WERI-Rb-1 (cell line): Measurements from ENCODE around the gene NRGN.

Experiments used
- DNase-seq: peaks from one replicate; pipeline ENCODE4 v3.0.0-alpha.2; 2020
- H3K27ac ChIP-seq: fragments of 250-450 bp; sonication (Bioruptor Pico); 2 replicates; pipeline ENCODE4 v1.5.1; 2020; ENCODE audit warnings: mild to moderate bottlenecking, moderate library complexity
- H3K27me3 ChIP-seq: fragments of 250-450 bp; sonication (Bioruptor Pico); 2 replicates; pipeline ENCODE4 v1.5.1; 2021; ENCODE audit warnings: mild to moderate bottlenecking, low read depth, moderate library complexity; ENCODE audit not compliant: insufficient read depth, severe bottlenecking
- H3K36me3 ChIP-seq: fragments of 250-450 bp; sonication (Bioruptor Pico); 2 replicates; pipeline ENCODE4 v1.5.1; 2020; ENCODE audit warnings: mild to moderate bottlenecking, moderate library complexity
- H3K4me3 ChIP-seq: 2 replicates; pipeline ENCODE4 v1.5.1; 2011; ENCODE audit warnings: low read depth, mild to moderate bottlenecking, control low read depth, low read length
- H3K9me3 ChIP-seq: fragments of 250-450 bp; sonication (Bioruptor Pico); 2 replicates; pipeline ENCODE4 v1.5.1; 2021; ENCODE audit warnings: mild to moderate bottlenecking, moderate library complexity; ENCODE audit not compliant: severe bottlenecking
- CTCF ChIP-seq: IDR thresholded peaks from 2 replicates; pipeline ENCODE4 v1.5.1; 2011; ENCODE audit warnings: low read depth, mild to moderate bottlenecking, control low read depth, inconsistent platforms, low read length

Gene NRGN

GRCh38 chr11:124739479-124740276 is at the start of gene NRGN:
TSS of gene NRGN (plus strand) at chr11:124739942. CDS start at chr11:124740085, 143 bp downstream.
- peak within 1 kb of the TSS; percentile 67 for H3K4me3 ChIP-seq
- DNase-seq, result peak; percentile 95
- H3K27ac ChIP-seq, result peak within 1 kb of the TSS; percentile 36
- no peak for TF ChIP-seq CTCF
- no peaks in the 10 kb centered on the region for H3K9me3 ChIP-seq
- no peaks in the 10 kb centered on the region for H3K36me3 ChIP-seq
- no peaks in the 10 kb centered on the region for H3K27me3 ChIP-seq

DNA sequence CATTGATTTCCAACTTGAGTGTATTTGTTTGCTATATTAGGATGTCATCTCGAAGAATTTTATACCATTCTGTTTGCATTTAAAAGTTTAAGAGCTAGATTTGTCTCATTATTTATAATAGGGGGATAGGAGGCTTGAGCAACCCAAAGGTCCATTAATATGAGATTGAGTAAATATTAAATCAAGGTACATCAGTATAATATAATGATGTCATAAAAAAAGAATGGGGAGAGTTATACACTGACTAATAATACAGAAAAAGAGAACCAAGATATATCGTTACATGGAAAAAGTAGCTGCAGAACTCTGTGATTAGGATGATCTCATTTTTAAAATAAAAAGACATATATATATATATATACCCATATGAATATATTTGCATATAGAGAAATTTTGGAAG is 46.6 kb upstream of the NRGN start:
- no peak for TF ChIP-seq CTCF
- no peak for DNase-seq
- Histone ChIP-seq H3K36me3 (no peaks in the 10 kb centered on the region; the same call in 1 of the 2 replicates), H3K27me3 (no peaks in the 10 kb centered on the region), H3K4me3 (no peak overlapping the region), H3K27ac (no peak overlapping the region), H3K9me3 (no peaks in the 10 kb centered on the region)

- no peaks in the 10 kb centered on the region for H3K27me3 ChIP-seq
- no peaks in the 10 kb centered on the region; the same call in 1 of the 2 replicates for H3K36me3 ChIP-seq
- H3K27ac ChIP-seq, result no peak overlapping the region
- H3K4me3 ChIP-seq, result no peak overlapping the region
- DNase-seq, result no peak
- H3K9me3 ChIP-seq, result no peaks in the 10 kb centered on the region
- TF ChIP-seq CTCF, result no peak
Measured at GRCh38 chr11:124699547-124699946, 40.2 kb upstream of the NRGN start.

DNA sequence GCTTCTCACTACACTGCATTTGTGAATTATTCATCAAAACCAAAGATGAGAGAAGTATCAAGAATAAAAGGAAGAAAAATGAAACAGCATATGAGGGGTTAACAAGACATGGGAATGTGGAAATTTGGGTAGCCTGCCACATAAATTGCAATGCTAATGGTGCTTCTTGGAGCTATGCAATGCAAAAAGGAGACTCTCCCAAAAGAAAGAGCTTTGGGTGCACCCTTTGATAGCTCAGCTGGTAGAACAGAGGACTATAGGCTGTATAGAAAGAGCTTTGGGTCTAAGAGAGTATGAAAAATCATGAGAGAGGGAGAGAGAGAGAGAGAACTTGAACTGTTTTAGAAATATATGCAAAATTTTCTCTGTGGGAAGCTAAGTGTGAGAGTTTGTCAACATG is 39.7 kb upstream of the NRGN start:
- DNase-seq, result no peak
- H3K4me3 ChIP-seq, result no peak overlapping the region
- no peaks in the 10 kb centered on the region; the same call in 1 of the 2 replicates for H3K36me3 ChIP-seq
- no peak overlapping the region for H3K27ac ChIP-seq
- no peak for TF ChIP-seq CTCF
- H3K27me3 ChIP-seq, result no peaks in the 10 kb centered on the region
- no peaks in the 10 kb centered on the region for H3K9me3 ChIP-seq

- no peak for DNase-seq
- Histone ChIP-seq H3K27me3 (no peaks in the 10 kb centered on the region), H3K27ac (no peak overlapping the region), H3K36me3 (no peaks in the 10 kb centered on the region), H3K9me3 (no peaks in the 10 kb centered on the region), H3K4me3 (no peak overlapping the region)
- TF ChIP-seq CTCF, result no peak
Measured at GRCh38 chr11:124707829-124708228, 31.9 kb upstream of the NRGN start.

- H3K27ac ChIP-seq, result no peak overlapping the region
- H3K27me3 ChIP-seq, result no peaks in the 10 kb centered on the region
- no peak for DNase-seq
- H3K36me3 ChIP-seq, result no peaks in the 10 kb centered on the region
- no peaks in the 10 kb centered on the region for H3K9me3 ChIP-seq
- no peak for TF ChIP-seq CTCF
- H3K4me3 ChIP-seq, result no peak overlapping the region
Measured at GRCh38 chr11:124712392-124712791, 27.4 kb upstream of the NRGN start.
